Measurements from ENCODE around the gene FGFBP2.

The FGFBP2 gene, protein sequence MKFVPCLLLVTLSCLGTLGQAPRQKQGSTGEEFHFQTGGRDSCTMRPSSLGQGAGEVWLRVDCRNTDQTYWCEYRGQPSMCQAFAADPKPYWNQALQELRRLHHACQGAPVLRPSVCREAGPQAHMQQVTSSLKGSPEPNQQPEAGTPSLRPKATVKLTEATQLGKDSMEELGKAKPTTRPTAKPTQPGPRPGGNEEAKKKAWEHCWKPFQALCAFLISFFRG

DNA sequence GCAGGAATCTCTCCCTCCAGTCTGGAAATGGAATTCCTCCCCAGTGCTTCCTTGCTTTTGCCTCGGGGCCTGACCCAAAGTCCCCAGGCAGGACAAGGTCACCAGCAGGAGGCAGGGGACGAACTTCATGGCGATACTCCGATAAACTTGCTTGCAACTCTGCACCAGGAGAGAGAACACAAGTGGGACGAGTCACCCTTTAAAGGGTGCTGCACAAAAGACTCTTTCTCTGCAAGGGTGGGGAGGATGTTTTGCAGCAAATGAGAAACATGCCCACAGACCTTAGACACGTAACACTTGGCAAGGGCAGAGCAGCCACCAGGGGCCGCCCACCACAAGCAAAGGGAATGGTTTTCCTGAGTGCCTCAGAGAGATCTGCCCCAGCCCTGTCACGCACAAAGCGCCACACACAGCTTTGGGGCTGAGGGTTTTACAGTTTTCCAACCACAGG lies at the start of gene FGFBP2:
FGFBP2 (minus strand) TSS at position 175 of the 451 bp plus-strand sequence; CDS start at position 129, 46 bp downstream.
- in situ Hi-C loops (cut with MboI; ENCODE audit: low pct_unique_long_range_greater_than_20kb, low sequenced_read_pairs, unreplicated experiment): loop anchor here (25.0 kb wide), 1 partner anchor 226 kb away; no protein-coding TSS in a partner anchor
- no peak for DNase-seq (ENCODE audit: low spot score)

DNA sequence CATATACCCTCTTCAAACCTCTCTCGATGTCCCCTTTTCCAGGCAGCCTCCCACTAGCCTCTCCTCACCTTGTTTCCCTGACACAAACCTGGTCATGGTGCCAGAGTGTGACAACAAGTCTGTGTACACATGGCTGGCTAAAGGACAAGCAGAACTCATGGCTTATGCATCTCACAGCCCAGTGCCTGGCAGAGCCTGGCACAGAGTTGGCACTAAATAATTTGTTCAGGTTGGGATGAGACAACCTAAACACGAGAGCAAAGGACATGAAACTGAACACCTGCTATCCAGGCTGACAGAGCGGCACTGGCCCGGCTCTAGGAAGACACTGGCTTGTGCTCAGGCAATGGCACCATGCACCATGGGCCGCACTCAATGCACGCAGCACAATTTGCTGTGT lies 48.2 kb upstream of the FGFBP2 start:
- in situ Hi-C loops (cut with MboI; ENCODE audit: low pct_unique_long_range_greater_than_20kb, low sequenced_read_pairs, unreplicated experiment): no loop called here
- no peak for DNase-seq (ENCODE audit: low spot score)
- TF ChIP-seq CTCF (IDR thresholded peaks at IDR 0.05; ENCODE audit: extremely low read depth, insufficient read depth, missing control alignments): no peak

More for the DNA sequence above, at the start of gene FGFBP2:
- TF ChIP-seq CTCF (IDR thresholded peaks at IDR 0.05; ENCODE audit: extremely low read depth, insufficient read depth, missing control alignments): peak; percentile 50

- in situ Hi-C loops (cut with MboI; ENCODE audit: low pct_unique_long_range_greater_than_20kb, low sequenced_read_pairs, unreplicated experiment): no loop called here
- no peak for TF ChIP-seq CTCF (IDR thresholded peaks at IDR 0.05; ENCODE audit: extremely low read depth, insufficient read depth, missing control alignments)
Measured at GRCh38 chr4:16009153-16009552, 46.2 kb upstream of the FGFBP2 start.

GRCh38 chr4:16007471-16008095 lies 44.6 kb upstream of the FGFBP2 start:
- no peak for TF ChIP-seq CTCF (IDR thresholded peaks at IDR 0.05; ENCODE audit: extremely low read depth, insufficient read depth, missing control alignments)
- in situ Hi-C loops (cut with MboI; ENCODE audit: low pct_unique_long_range_greater_than_20kb, low sequenced_read_pairs, unreplicated experiment): no loop called here
- DNase-seq (ENCODE audit: low spot score): no peak

More at GRCh38 chr4:16009153-16009552, 46.2 kb upstream of the FGFBP2 start:
- no peak for DNase-seq (ENCODE audit: low spot score)

DNA sequence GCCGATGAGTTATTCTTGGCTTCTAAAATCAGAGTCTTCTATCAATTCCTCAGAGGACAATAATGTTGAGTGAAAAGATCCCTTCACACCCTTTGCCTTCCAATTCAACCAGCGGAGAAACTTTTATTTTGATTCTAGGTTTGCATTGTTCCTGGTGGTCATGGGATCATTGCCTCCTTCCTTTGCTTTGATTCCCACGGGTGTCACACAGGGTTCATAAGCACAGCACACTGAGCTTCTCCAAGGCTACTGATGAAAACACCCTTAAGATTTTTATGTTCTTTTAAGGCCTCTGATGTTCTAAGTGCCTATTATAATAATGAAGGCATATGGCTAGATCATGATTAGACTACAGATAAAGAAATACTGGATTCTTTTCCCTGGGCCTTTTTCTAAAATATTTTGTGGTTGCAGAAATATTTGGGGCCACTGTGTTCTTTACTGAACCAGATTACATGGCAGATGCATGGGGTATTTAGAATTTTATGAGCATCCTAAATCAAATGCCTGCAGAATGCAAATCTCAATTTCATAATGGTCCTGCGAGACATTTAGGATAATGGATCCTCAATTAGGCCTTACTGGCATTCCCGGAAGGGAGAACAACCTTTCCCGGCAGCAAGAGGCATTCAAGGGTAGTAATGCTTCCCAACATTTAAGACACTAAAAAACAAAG lies 43.9 kb upstream of the FGFBP2 start:
- TF ChIP-seq CTCF (IDR thresholded peaks at IDR 0.05; ENCODE audit: extremely low read depth, insufficient read depth, missing control alignments): no peak
- DNase-seq (ENCODE audit: low spot score): no peak
- in situ Hi-C loops (cut with MboI; ENCODE audit: low pct_unique_long_range_greater_than_20kb, low sequenced_read_pairs, unreplicated experiment): no loop called here

DNA sequence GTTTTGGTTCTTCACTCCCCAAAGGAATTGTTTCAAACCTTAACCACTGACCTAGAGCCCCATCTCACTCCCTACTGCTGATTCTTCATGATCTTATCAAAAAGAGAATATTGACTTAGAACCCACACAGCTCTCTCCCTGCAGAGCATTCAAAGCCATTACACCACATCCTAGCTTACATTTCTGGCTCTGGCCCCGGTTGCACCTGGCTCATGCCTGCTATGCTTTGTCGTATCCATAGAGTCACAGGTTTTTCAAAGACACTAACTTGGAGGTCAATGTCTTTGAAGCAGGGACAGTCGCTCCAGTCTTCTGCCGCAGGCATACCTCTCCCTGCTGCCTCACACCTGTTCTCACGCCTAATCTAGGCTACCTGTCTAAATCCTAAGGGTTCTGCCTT lies 42.7 kb upstream of the FGFBP2 start:
- no peak for TF ChIP-seq CTCF (IDR thresholded peaks at IDR 0.05; ENCODE audit: extremely low read depth, insufficient read depth, missing control alignments)
- DNase-seq (ENCODE audit: low spot score): no peak
- in situ Hi-C loops (cut with MboI; ENCODE audit: low pct_unique_long_range_greater_than_20kb, low sequenced_read_pairs, unreplicated experiment): no loop called here

Measured in GM13977 (cell line).